ENCODE data around the gene ZNF407. TPM values are rescaled to one million over a fixed set of nuclear protein-coding genes. Genes with fewer than 3 reads are reported as not detected.

Gene ZNF407
- total and polyA plus RNA-seq, 2 donors = 5.1 to 9.7 TPM

GRCh38 chr18:75072672-75073371 lies 475.2 kb downstream of the ZNF407 start:
- peaks cover 11 to 25% of the 10 kb centered on the region in 2 donors for H3K4me1 ChIP-seq (ENCODE audit: control insufficient read depth in 2 of 2, insufficient read depth in 2 of 2, low read length in 2 of 2)
- H3K9me3 ChIP-seq (ENCODE audit: control insufficient read depth in 2 of 2, insufficient read depth in 1 of 2, low read length in 1 of 2) = peaks cover 1 to 49% of the 10 kb centered on the region in 2 donors
- H3K36me3 ChIP-seq (ENCODE audit: control insufficient read depth in 2 of 2, insufficient read depth in 2 of 2, low read length in 1 of 2) = peaks cover 0 to 3% of the 10 kb centered on the region in 2 donors
- peaks cover 0 to 2% of the 10 kb centered on the region in 2 donors for H3K27me3 ChIP-seq (ENCODE audit: control insufficient read depth in 2 of 2, insufficient read depth in 1 of 2, low read length in 1 of 2)
- H3K4me3 ChIP-seq (ENCODE audit: low read length in 2 of 2) = no peak overlapping the region
- no peak for DNase-seq (ENCODE audit: low read depth in 6 of 9, low spot score in 9 of 9)
- 98% methylated on average over 21 of the region's 21 CpGs for WGBS
- H3K27ac ChIP-seq (ENCODE audit: low read depth in 1 of 2, low read length in 1 of 2) = no peak overlapping the region

GRCh38 chr18:75073654-75074053 lies 476.0 kb downstream of the ZNF407 start:
- H3K4me3 ChIP-seq (ENCODE audit: low read length in 2 of 2) = no peak overlapping the region
- DNase-seq (ENCODE audit: low read depth in 6 of 9, low spot score in 9 of 9) = no peak
- WGBS = 97% methylated on average over 9 of the region's 9 CpGs
- H3K27me3 ChIP-seq (ENCODE audit: control insufficient read depth in 2 of 2, insufficient read depth in 1 of 2, low read length in 1 of 2) = peaks cover 0 to 2% of the 10 kb centered on the region in 2 donors
- peaks cover 1 to 54% of the 10 kb centered on the region in 2 donors for H3K9me3 ChIP-seq (ENCODE audit: control insufficient read depth in 2 of 2, insufficient read depth in 1 of 2, low read length in 1 of 2)
- no peak overlapping the region for H3K27ac ChIP-seq (ENCODE audit: low read depth in 1 of 2, low read length in 1 of 2)
- H3K4me1 ChIP-seq (ENCODE audit: control insufficient read depth in 2 of 2, insufficient read depth in 2 of 2, low read length in 2 of 2) = peaks cover 11 to 25% of the 10 kb centered on the region in 2 donors
- peaks cover 0 to 3% of the 10 kb centered on the region in 2 donors for H3K36me3 ChIP-seq (ENCODE audit: control insufficient read depth in 2 of 2, insufficient read depth in 2 of 2, low read length in 1 of 2)

- no peak overlapping the region for H3K4me3 ChIP-seq (ENCODE audit: low read length in 2 of 2)
- peaks cover 1 to 57% of the 10 kb centered on the region in 2 donors for H3K9me3 ChIP-seq (ENCODE audit: control insufficient read depth in 2 of 2, insufficient read depth in 1 of 2, low read length in 1 of 2)
- H3K36me3 ChIP-seq (ENCODE audit: control insufficient read depth in 2 of 2, insufficient read depth in 2 of 2, low read length in 1 of 2) = peaks cover 0 to 3% of the 10 kb centered on the region in 2 donors
- no peak for DNase-seq (ENCODE audit: low read depth in 6 of 9, low spot score in 9 of 9)
- 94% methylated on average over 13 of the region's 13 CpGs for WGBS
- H3K27me3 ChIP-seq (ENCODE audit: control insufficient read depth in 2 of 2, insufficient read depth in 1 of 2, low read length in 1 of 2) = peaks cover 0 to 2% of the 10 kb centered on the region in 2 donors
- peaks cover 11 to 24% of the 10 kb centered on the region in 2 donors for H3K4me1 ChIP-seq (ENCODE audit: control insufficient read depth in 2 of 2, insufficient read depth in 2 of 2, low read length in 2 of 2)
- no peak overlapping the region for H3K27ac ChIP-seq (ENCODE audit: low read depth in 1 of 2, low read length in 1 of 2)
Observed at GRCh38 chr18:75074196-75075015, 476.7 kb downstream of the ZNF407 start.

- H3K4me1 ChIP-seq (ENCODE audit: control insufficient read depth in 2 of 2, insufficient read depth in 2 of 2, low read length in 2 of 2) = peaks cover 11 to 21% of the 10 kb centered on the region in 2 donors
- H3K27me3 ChIP-seq (ENCODE audit: control insufficient read depth in 2 of 2, insufficient read depth in 1 of 2, low read length in 1 of 2) = peaks cover 0 to 2% of the 10 kb centered on the region in 2 donors
- no peak overlapping the region for H3K27ac ChIP-seq (ENCODE audit: low read depth in 1 of 2, low read length in 1 of 2)
- H3K9me3 ChIP-seq (ENCODE audit: control insufficient read depth in 2 of 2, insufficient read depth in 1 of 2, low read length in 1 of 2) = peaks cover 1 to 57% of the 10 kb centered on the region in 2 donors
- H3K4me3 ChIP-seq (ENCODE audit: low read length in 2 of 2) = no peak overlapping the region
- no peak for DNase-seq (ENCODE audit: low read depth in 6 of 9, low spot score in 9 of 9)
- peaks cover 0 to 3% of the 10 kb centered on the region in 2 donors for H3K36me3 ChIP-seq (ENCODE audit: control insufficient read depth in 2 of 2, insufficient read depth in 2 of 2, low read length in 1 of 2)
- 96% methylated on average over 3 of the region's 3 CpGs for WGBS
Observed at GRCh38 chr18:75075016-75075305, 477.3 kb downstream of the ZNF407 start.

GRCh38 chr18:75075429-75075841 lies 477.8 kb downstream of the ZNF407 start:
- peaks cover 11 to 16% of the 10 kb centered on the region in 2 donors for H3K4me1 ChIP-seq (ENCODE audit: control insufficient read depth in 2 of 2, insufficient read depth in 2 of 2, low read length in 2 of 2)
- no peak overlapping the region for H3K27ac ChIP-seq (ENCODE audit: low read depth in 1 of 2, low read length in 1 of 2)
- peaks cover 0 to 3% of the 10 kb centered on the region in 2 donors for H3K36me3 ChIP-seq (ENCODE audit: control insufficient read depth in 2 of 2, insufficient read depth in 2 of 2, low read length in 1 of 2)
- peaks cover 1 to 53% of the 10 kb centered on the region in 2 donors for H3K9me3 ChIP-seq (ENCODE audit: control insufficient read depth in 2 of 2, insufficient read depth in 1 of 2, low read length in 1 of 2)
- H3K27me3 ChIP-seq (ENCODE audit: control insufficient read depth in 2 of 2, insufficient read depth in 1 of 2, low read length in 1 of 2) = peaks cover 0 to 2% of the 10 kb centered on the region in 2 donors
- 93% methylated on average over 12 of the region's 12 CpGs for WGBS
- no peak overlapping the region for H3K4me3 ChIP-seq (ENCODE audit: low read length in 2 of 2)
- no peak for DNase-seq (ENCODE audit: low read depth in 6 of 9, low spot score in 9 of 9)

- Histone ChIP-seq H3K4me1 (ENCODE audit: control insufficient read depth in 2 of 2, insufficient read depth in 2 of 2, low read length in 2 of 2) (peaks cover 3 to 7% of the 10 kb centered on the region in 2 donors), H3K27ac (ENCODE audit: low read depth in 1 of 2, low read length in 1 of 2) (no peak overlapping the region), H3K4me3 (ENCODE audit: low read length in 2 of 2) (no peak overlapping the region), H3K9me3 (ENCODE audit: control insufficient read depth in 2 of 2, insufficient read depth in 1 of 2, low read length in 1 of 2) (peaks cover 1 to 53% of the 10 kb centered on the region in 2 donors), H3K27me3 (ENCODE audit: control insufficient read depth in 2 of 2, insufficient read depth in 1 of 2, low read length in 1 of 2) (peaks cover 0 to 2% of the 10 kb centered on the region in 2 donors), H3K36me3 (ENCODE audit: control insufficient read depth in 2 of 2, insufficient read depth in 2 of 2, low read length in 1 of 2) (peaks cover 0 to 3% of the 10 kb centered on the region in 2 donors)
- WGBS = 95% methylated on average over 5 of the region's 5 CpGs
- DNase-seq (ENCODE audit: low read depth in 6 of 9, low spot score in 9 of 9) = no peak
Observed at GRCh38 chr18:75076286-75076685, 478.6 kb downstream of the ZNF407 start.

- Histone ChIP-seq H3K4me3 (ENCODE audit: low read length in 2 of 2) (no peak overlapping the region), H3K27me3 (ENCODE audit: control insufficient read depth in 2 of 2, insufficient read depth in 1 of 2, low read length in 1 of 2) (no peaks in the 10 kb centered on the region), H3K9me3 (ENCODE audit: control insufficient read depth in 2 of 2, insufficient read depth in 1 of 2, low read length in 1 of 2) (peaks cover 0 to 21% of the 10 kb centered on the region in 2 donors), H3K36me3 (ENCODE audit: control insufficient read depth in 2 of 2, insufficient read depth in 2 of 2, low read length in 1 of 2) (no peaks in the 10 kb centered on the region), H3K27ac (ENCODE audit: low read depth in 1 of 2, low read length in 1 of 2) (no peak overlapping the region), H3K4me1 (ENCODE audit: control insufficient read depth in 2 of 2, insufficient read depth in 2 of 2, low read length in 2 of 2) (no peaks in the 10 kb centered on the region)
- no peak for DNase-seq (ENCODE audit: low read depth in 6 of 9, low spot score in 9 of 9)
- 97% methylated on average over 8 of the region's 8 CpGs for WGBS
Observed at GRCh38 chr18:75081486-75081885, 483.8 kb downstream of the ZNF407 start.

GRCh38 chr18:75083131-75083530 lies 485.5 kb downstream of the ZNF407 start:
- H3K4me1 ChIP-seq (ENCODE audit: control insufficient read depth in 2 of 2, insufficient read depth in 2 of 2, low read length in 2 of 2) = no peaks in the 10 kb centered on the region
- no peak overlapping the region for H3K27ac ChIP-seq (ENCODE audit: low read depth in 1 of 2, low read length in 1 of 2)
- no peak overlapping the region for H3K4me3 ChIP-seq (ENCODE audit: low read length in 2 of 2)
- no peak for DNase-seq (ENCODE audit: low read depth in 6 of 9, low spot score in 9 of 9)
- H3K36me3 ChIP-seq (ENCODE audit: control insufficient read depth in 2 of 2, insufficient read depth in 2 of 2, low read length in 1 of 2) = no peaks in the 10 kb centered on the region
- WGBS = 98% methylated on average over 5 of the region's 5 CpGs
- H3K9me3 ChIP-seq (ENCODE audit: control insufficient read depth in 2 of 2, insufficient read depth in 1 of 2, low read length in 1 of 2) = peaks cover 0 to 18% of the 10 kb centered on the region in 2 donors
- no peaks in the 10 kb centered on the region for H3K27me3 ChIP-seq (ENCODE audit: control insufficient read depth in 2 of 2, insufficient read depth in 1 of 2, low read length in 1 of 2)

- 89% methylated on average over 9 of the region's 9 CpGs for WGBS
- Histone ChIP-seq H3K36me3 (ENCODE audit: control insufficient read depth in 2 of 2, insufficient read depth in 2 of 2, low read length in 1 of 2) (no peaks in the 10 kb centered on the region), H3K27me3 (ENCODE audit: control insufficient read depth in 2 of 2, insufficient read depth in 1 of 2, low read length in 1 of 2) (no peaks in the 10 kb centered on the region), H3K4me1 (ENCODE audit: control insufficient read depth in 2 of 2, insufficient read depth in 2 of 2, low read length in 2 of 2) (no peaks in the 10 kb centered on the region), H3K9me3 (ENCODE audit: control insufficient read depth in 2 of 2, insufficient read depth in 1 of 2, low read length in 1 of 2) (peaks cover 0 to 13% of the 10 kb centered on the region in 2 donors), H3K4me3 (ENCODE audit: low read length in 2 of 2) (no peak overlapping the region), H3K27ac (ENCODE audit: low read depth in 1 of 2, low read length in 1 of 2) (no peak overlapping the region)
- DNase-seq (ENCODE audit: low read depth in 6 of 9, low spot score in 9 of 9) = no peak
Observed at GRCh38 chr18:75083761-75084160, 486.1 kb downstream of the ZNF407 start.

Data from thymus (tissue), 11 donors.